ENCODE measurements around the gene MAGEA6.
"Not testable (repeated sequence)": the region's sequence is repeated elsewhere in the genome, so short reads cannot be mapped to it uniquely, and the experiment has no call there.

MAGEA6 gene

GRCh38 chrX:152769549-152770289, at the start of gene MAGEA6:
Gene MAGEA6, minus strand, starts transcription at chrX:152769689. Its CDS starts 2,039 bp downstream, at chrX:152767650.
- not testable (repeated sequence) for H3K27me3 ChIP-seq; H3K4me1 ChIP-seq (ENCODE audit: control insufficient read depth in 1 of 2, insufficient read depth in 1 of 2, low read depth in 1 of 2, low read length in 1 of 2); H3K27ac ChIP-seq; H3K36me3 ChIP-seq; H3K4me3 ChIP-seq (ENCODE audit: low read depth in 1 of 2, low read length in 1 of 2); H3K9me3 ChIP-seq

- Histone ChIP-seq H3K4me1 (ENCODE audit: control insufficient read depth in 1 of 2, insufficient read depth in 1 of 2, low read depth in 1 of 2, low read length in 1 of 2) (no peaks in the 10 kb centered on the region), H3K4me3 (ENCODE audit: low read depth in 1 of 2, low read length in 1 of 2) (no peak overlapping the region), H3K27me3 (peaks cover 14% of the 10 kb centered on the region), H3K9me3 (no peaks in the 10 kb centered on the region), H3K27ac (no peak overlapping the region), H3K36me3 (no peaks in the 10 kb centered on the region)
- no peak for TF ChIP-seq CTCF (IDR thresholded peaks at IDR 0.05)
These were observed 49.8 kb upstream of the MAGEA6 start for GRCh38 chrX:152819266-152819665.

- H3K36me3 ChIP-seq = no peaks in the 10 kb centered on the region
- no peak overlapping the region for H3K27ac ChIP-seq
- no peaks in the 10 kb centered on the region for H3K4me1 ChIP-seq (ENCODE audit: control insufficient read depth in 1 of 2, insufficient read depth in 1 of 2, low read depth in 1 of 2, low read length in 1 of 2)
- TF ChIP-seq CTCF (IDR thresholded peaks at IDR 0.05) = no peak
- no peak overlapping the region for H3K4me3 ChIP-seq (ENCODE audit: low read depth in 1 of 2, low read length in 1 of 2)
- no peaks in the 10 kb centered on the region for H3K9me3 ChIP-seq
- peaks cover 5% of the 10 kb centered on the region for H3K27me3 ChIP-seq
These were observed 48.9 kb upstream of the MAGEA6 start for GRCh38 chrX:152818356-152818755.

GRCh38 chrX:152817078-152817764, 47.7 kb upstream of the MAGEA6 start:
- no peak for TF ChIP-seq CTCF (IDR thresholded peaks at IDR 0.05)
- H3K4me1 ChIP-seq (ENCODE audit: control insufficient read depth in 1 of 2, insufficient read depth in 1 of 2, low read depth in 1 of 2, low read length in 1 of 2) = no peaks in the 10 kb centered on the region

GRCh38 chrX:152814048-152814447, 44.6 kb upstream of the MAGEA6 start:
- TF ChIP-seq CTCF (IDR thresholded peaks at IDR 0.05) = no peak
- H3K27ac ChIP-seq = no peak overlapping the region

More at GRCh38 chrX:152817078-152817764, 47.7 kb upstream of the MAGEA6 start:
- H3K27me3 ChIP-seq = peaks cover 5% of the 10 kb centered on the region
- H3K4me3 ChIP-seq (ENCODE audit: low read depth in 1 of 2, low read length in 1 of 2) = no peak overlapping the region
- no peaks in the 10 kb centered on the region for H3K36me3 ChIP-seq
- H3K9me3 ChIP-seq = no peaks in the 10 kb centered on the region
- no peak overlapping the region for H3K27ac ChIP-seq

GRCh38 chrX:152813206-152813605, 43.7 kb upstream of the MAGEA6 start:
- no peaks in the 10 kb centered on the region for H3K27me3 ChIP-seq
- H3K27ac ChIP-seq = no peak overlapping the region
- H3K9me3 ChIP-seq = no peaks in the 10 kb centered on the region
- no peak overlapping the region for H3K4me3 ChIP-seq (ENCODE audit: low read depth in 1 of 2, low read length in 1 of 2)
- no peaks in the 10 kb centered on the region for H3K36me3 ChIP-seq
- H3K4me1 ChIP-seq (ENCODE audit: control insufficient read depth in 1 of 2, insufficient read depth in 1 of 2, low read depth in 1 of 2, low read length in 1 of 2) = no peaks in the 10 kb centered on the region
- TF ChIP-seq CTCF (IDR thresholded peaks at IDR 0.05) = no peak

More at GRCh38 chrX:152814048-152814447, 44.6 kb upstream of the MAGEA6 start:
- H3K9me3 ChIP-seq = no peaks in the 10 kb centered on the region
- H3K27me3 ChIP-seq = no peaks in the 10 kb centered on the region
- H3K4me1 ChIP-seq (ENCODE audit: control insufficient read depth in 1 of 2, insufficient read depth in 1 of 2, low read depth in 1 of 2, low read length in 1 of 2) = no peaks in the 10 kb centered on the region
- H3K36me3 ChIP-seq = no peaks in the 10 kb centered on the region
- no peak overlapping the region for H3K4me3 ChIP-seq (ENCODE audit: low read depth in 1 of 2, low read length in 1 of 2)

Measured in neutrophil (primary cell).